HCT116 (cell line): ENCODE measurements around the gene NXPE3. TPM values are rescaled to one million over a fixed set of nuclear protein-coding genes. Genes with fewer than 3 reads are reported as not detected.
A peak's percentile ranks its signal among the peaks of the same experiment; 100 is the strongest.

Experiments
- ATAC-seq: fragments of 200-7000 bp; cut with Tn5 transposase; 2 replicates; pipeline ENCODE4 v1.9.1; 2020; ENCODE audit warnings: mild to moderate bottlenecking, moderate library complexity
- BruUV-seq: library from RNA; stranded (reverse); fragments of 400-500 nt; replicated peaks from 2 replicates; lab custom pipeline; 2021; lab: Mats Ljungman, UMichigan
- CTCF ChIA-PET: fragments of 300-600 bp; sonication (Branson Sonifier 250); formaldehyde crosslinking; loops from one replicate; lab custom pipeline; 2021; ENCODE audit warnings: antibody characterized with exemption; lab: Charles Lee
- POLR2A ChIA-PET: fragments of 300-600, 350-600 bp; sonication (Branson Sonifier 250); formaldehyde crosslinking; loops from one replicate; lab custom pipeline; 2021; ENCODE audit warnings: antibody characterized with exemption; lab: Charles Lee
- RAD21 ChIA-PET, 2 experiments: fragments of 300-600 bp; sonication (Branson Sonifier 250); formaldehyde crosslinking; loops; one replicate each; lab custom pipeline; 2023; ENCODE audit warnings: low total read pairs in 2 of 2; ENCODE audit not compliant: uncharacterized antibody in 2 of 2, unreplicated experiment in 2 of 2, low non-redundant PET in 1 of 2; lab: Charles Lee
- DNase-seq: peaks from one replicate; pipeline ENCODE4 v3.0.0-alpha.2; 2010; ENCODE audit warnings: low read depth, low spot score
- H2AFZ ChIP-seq: fragments of 200-600 bp; shearing (Covaris generic), sonication (generic); 2 replicates; pipeline ENCODE4 v1.6.1; 2017; ENCODE audit warnings: low read depth, mixed run types, mixed read lengths, antibody characterized with exemption, low read length; ENCODE audit not compliant: poor library complexity, severe bottlenecking
- H3K27ac ChIP-seq: 2 replicates; pipeline ENCODE4 v1.5.1; 2012; ENCODE audit warnings: low read depth, low read length
- H3K27me3 ChIP-seq: fragments of 200-600 bp; sonication (generic); 2 replicates; pipeline ENCODE4 v1.6.1; 2016; ENCODE audit warnings: mixed run types, low read length, mixed read lengths; ENCODE audit not compliant: insufficient read depth
- H3K36me3 ChIP-seq, 2 experiments: fragments of 200-500 bp in 1 of 2; fragments of 200-600 bp in 1 of 2; sonication (Bioruptor generic) in 1 of 2; sonication (generic) in 1 of 2; 2 replicates each; pipeline versions ENCODE4 v1.5.1 to v1.6.1; 2014 to 2016; ENCODE audit warnings: low read length in 2 of 2, inconsistent platforms in 1 of 2, mixed read lengths in 1 of 2, mixed run types in 1 of 2; ENCODE audit not compliant: insufficient read depth in 2 of 2, control insufficient read depth in 1 of 2
- H3K4me1 ChIP-seq, 2 experiments: fragments of 200-600 bp in 1 of 2; sonication (generic) in 1 of 2; 2 replicates each; pipeline versions ENCODE4 v1.5.1 to v1.6.1; 2012 to 2017; ENCODE audit warnings: low read length in 2 of 2, inconsistent platforms in 1 of 2, mild to moderate bottlenecking in 1 of 2, mixed read lengths in 1 of 2, mixed run types in 1 of 2, moderate library complexity in 1 of 2; ENCODE audit not compliant: insufficient read depth in 2 of 2, control insufficient read depth in 1 of 2
- H3K4me2 ChIP-seq: fragments of 200-600 bp; sonication (generic); 2 replicates; pipeline ENCODE4 v1.6.1; 2017; ENCODE audit warnings: mixed run types, low read length, mixed read lengths
- H3K4me3 ChIP-seq, 2 experiments: fragments of 200-600 bp in 1 of 2; sonication (generic) in 1 of 2; replicated peaks in 1 of 2; 2 replicates each; pipeline ENCODE4 v1.5.1; 2011 to 2016; ENCODE audit warnings: low read length in 2 of 2, control low read depth in 1 of 2, low read depth in 1 of 2, mild to moderate bottlenecking in 1 of 2, mixed read lengths in 1 of 2, mixed run types in 1 of 2
- H3K79me2 ChIP-seq: fragments of 200-600 bp; sonication (generic); 2 replicates; pipeline ENCODE4 v1.6.1; 2017; ENCODE audit warnings: mild to moderate bottlenecking, mixed run types, low read length, moderate library complexity, mixed read lengths; ENCODE audit not compliant: insufficient read depth
- H3K9ac ChIP-seq: fragments of 200-600 bp; sonication (generic); 2 replicates; pipeline ENCODE4 v1.6.1; 2016; ENCODE audit warnings: low read length, mixed read lengths
- H3K9me2 ChIP-seq: fragments of 200-600 bp; sonication (generic), shearing (Covaris generic); 2 replicates; pipeline ENCODE4 v1.6.1; 2017; ENCODE audit warnings: mixed run types, mild to moderate bottlenecking, moderate library complexity; ENCODE audit not compliant: insufficient read depth
- H3K9me3 ChIP-seq, 2 experiments: fragments of 200-500 bp in 1 of 2; fragments of 200-600 bp in 1 of 2; sonication (Bioruptor generic) in 1 of 2; sonication (generic) in 1 of 2; 2 replicates each; pipeline ENCODE4 v1.6.1; 2014 to 2017; ENCODE audit warnings: low read length in 2 of 2, mixed read lengths in 2 of 2, inconsistent platforms in 1 of 2, low read depth in 1 of 2, mild to moderate bottlenecking in 1 of 2, mixed run types in 1 of 2, moderate library complexity in 1 of 2; ENCODE audit not compliant: control insufficient read depth in 1 of 2, insufficient read depth in 1 of 2
- H4K20me1 ChIP-seq: fragments of 200-600 bp; sonication (generic), shearing (Covaris generic); 2 replicates; pipeline ENCODE4 v1.6.1; 2017; ENCODE audit warnings: mixed run types, mild to moderate bottlenecking, moderate library complexity; ENCODE audit not compliant: insufficient read depth
- ATF3 ChIP-seq: IDR thresholded peaks from 2 replicates; pipeline ENCODE4 v1.6.1; 2012
- CBX3 ChIP-seq: IDR thresholded peaks from 2 replicates; pipeline ENCODE4 v1.6.1; 2012; ENCODE audit warnings: low read depth
- CEBPB ChIP-seq: IDR thresholded peaks from 2 replicates; pipeline ENCODE4 v1.6.1; 2012; ENCODE audit warnings: low read depth
- EZH2phosphoT487 ChIP-seq: fragments of 200-600 bp; IDR thresholded peaks from 2 replicates; pipeline ENCODE4 v1.6.1; 2018; ENCODE audit warnings: antibody characterized with exemption, borderline replicate concordance
- FOSL1 ChIP-seq: IDR thresholded peaks from 2 replicates; pipeline ENCODE4 v1.6.1; 2012; ENCODE audit warnings: low read depth
- JUND ChIP-seq: IDR thresholded peaks from 2 replicates; pipeline ENCODE4 v1.6.1; 2012
- POLR2A ChIP-seq: IDR thresholded peaks from 2 replicates; pipeline ENCODE4 v1.7.0; 2011; ENCODE audit warnings: borderline replicate concordance; ENCODE audit not compliant: insufficient read depth, insufficient read length; ENCODE audit errors: extremely low read depth
- POLR2AphosphoS5 ChIP-seq: IDR thresholded peaks from 2 replicates; pipeline ENCODE4 v1.6.1; 2011; ENCODE audit warnings: mild to moderate bottlenecking, low read depth, low read length, moderate library complexity
- RAD21 ChIP-seq: IDR thresholded peaks from 2 replicates; pipeline ENCODE4 v1.6.1; 2012; ENCODE audit warnings: low read depth, mild to moderate bottlenecking
- REST ChIP-seq: IDR thresholded peaks from 2 replicates; pipeline ENCODE4 v1.6.1; 2012; ENCODE audit warnings: low read depth
- SIN3A ChIP-seq: IDR thresholded peaks from 2 replicates; pipeline ENCODE4 v1.6.1; 2012; ENCODE audit warnings: low read depth
- SP1 ChIP-seq: IDR thresholded peaks from 2 replicates; pipeline ENCODE4 v1.6.1; 2012; ENCODE audit warnings: low read depth
- SRF ChIP-seq: IDR thresholded peaks from 2 replicates; pipeline ENCODE4 v1.6.1; 2012; ENCODE audit warnings: low read depth
- YY1 ChIP-seq: IDR thresholded peaks from 2 replicates; pipeline ENCODE4 v1.6.1; 2011; ENCODE audit warnings: low read length, low read depth, moderate library complexity, mild to moderate bottlenecking; ENCODE audit not compliant: insufficient replicate concordance; ENCODE audit errors: extremely low read depth
- ZBTB33 ChIP-seq: IDR thresholded peaks from 2 replicates; pipeline ENCODE4 v1.6.1; 2011; ENCODE audit warnings: mild to moderate bottlenecking, low read length, moderate library complexity; ENCODE audit not compliant: insufficient replicate concordance; ENCODE audit errors: extremely low read depth
- ZFX ChIP-seq: fragments of 450-650 bp; IDR thresholded peaks from 2 replicates; pipeline ENCODE4 v1.6.1; 2017
- intact Hi-C: fragments of 100-400 bp; cut with micrococcal nuclease; formaldehyde crosslinking; loops from 2 replicates; pipeline ENCODE4 v1.10.0; 2022
- total RNA-seq: library from RNA; stranded (reverse); gene quantifications from one replicate; pipeline ENCODE4 v1.2.1, GENCODE V29; 2021; ENCODE audit not compliant: unreplicated experiment

Gene NXPE3
- total RNA-seq, 1 experiment from 2014 or later: 4.3 TPM

GRCh38 chr3:101781166-101781565 lies 2.2 kb downstream of the NXPE3 start:
- Histone ChIP-seq H3K36me3 (no peaks in the 10 kb centered on the region), H3K4me2 (peak overlapping the region; percentile 87; the same call in 1 of the 2 replicates), H3K9ac (no peak overlapping the region), H3K4me3 (no peak overlapping the region), H2AFZ (no peak overlapping the region), H3K9me2 (no peaks in the 10 kb centered on the region), H3K4me1 (peaks cover 10 to 23% of the 10 kb centered on the region in 2 experiments; a peak in 3 of 4 replicates), H3K9me3 (no peaks in the 10 kb centered on the region), H3K79me2 (no peaks in the 10 kb centered on the region), H3K27ac (no peak overlapping the region), H3K27me3 (no peaks in the 10 kb centered on the region), H4K20me1 (no peaks in the 10 kb centered on the region)
- ATAC-seq (no peak), DNase-seq (no peak)
- intact Hi-C loops: no loop called here
- TF ChIP-seq ZBTB33 (no peak), RAD21 (no peak), CBX3 (no peak), EZH2phosphoT487 (no peak), REST (no peak), CEBPB (no peak), ZFX (no peak), POLR2AphosphoS5 (no peak), FOSL1 (no peak), SRF (no peak), POLR2A (no peak), SP1 (no peak), YY1 (no peak), SIN3A (no peak), JUND (no peak), ATF3 (no peak)
- no TSS peak for BruUV-seq
- POLR2A ChIA-PET: no interaction called here
- RAD21 ChIA-PET: no interaction called here
- CTCF ChIA-PET: no interaction called here
